HG03139 (cell line): ENCODE data around the gene PPP3R1.
"Not testable (repeated sequence)": the region's sequence is repeated elsewhere in the genome, so short reads cannot be mapped to it uniquely, and the experiment has no call there.

Source experiments
- ATAC-seq: cut with Tn5 transposase; IDR thresholded peaks from one replicate; pipeline ENCODE4 v1.9.1; 2021; ENCODE audit not compliant: unreplicated experiment

PPP3R1 gene

GRCh38 chr2:68190991-68191731, 61.2 kb downstream of the PPP3R1 start:
- no peak for ATAC-seq

DNA sequence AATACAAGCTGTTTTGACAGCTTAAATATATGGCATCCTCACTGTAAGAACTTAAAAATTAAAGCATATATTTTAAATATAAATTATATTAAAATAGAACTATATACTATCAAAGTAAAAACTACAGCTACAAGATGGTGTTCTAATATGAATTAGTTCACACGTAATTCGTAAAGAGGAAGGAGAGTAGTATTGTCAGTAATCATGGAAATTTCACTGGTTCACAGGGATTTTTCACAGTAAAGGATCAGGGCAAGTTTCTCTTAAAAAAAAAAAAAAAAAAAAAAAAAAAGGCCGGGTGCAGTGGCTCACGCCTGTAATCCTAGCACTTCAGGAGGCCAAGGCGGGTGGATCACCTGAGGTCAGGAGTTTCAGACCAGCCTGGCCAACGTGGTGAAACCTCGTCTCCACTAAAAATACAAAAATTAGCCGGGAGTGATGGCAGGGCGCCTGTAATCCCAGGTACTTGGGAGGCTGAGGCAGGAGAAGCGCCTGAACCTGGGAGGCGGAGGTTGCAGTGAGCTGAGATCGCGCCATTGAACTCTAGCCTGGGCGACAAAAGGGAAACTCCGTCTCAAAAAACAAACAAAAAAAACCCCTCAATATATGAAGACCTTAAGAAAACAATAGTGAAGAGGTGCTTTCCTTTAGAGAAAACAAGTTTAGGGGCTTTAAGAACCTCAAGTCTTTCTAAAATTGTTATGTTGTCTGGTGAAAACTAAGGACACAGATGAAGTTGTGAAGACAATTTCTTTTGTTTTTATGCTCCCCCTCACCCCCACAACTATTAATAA, 62.1 kb downstream of the PPP3R1 start:
- no peak for ATAC-seq

DNA sequence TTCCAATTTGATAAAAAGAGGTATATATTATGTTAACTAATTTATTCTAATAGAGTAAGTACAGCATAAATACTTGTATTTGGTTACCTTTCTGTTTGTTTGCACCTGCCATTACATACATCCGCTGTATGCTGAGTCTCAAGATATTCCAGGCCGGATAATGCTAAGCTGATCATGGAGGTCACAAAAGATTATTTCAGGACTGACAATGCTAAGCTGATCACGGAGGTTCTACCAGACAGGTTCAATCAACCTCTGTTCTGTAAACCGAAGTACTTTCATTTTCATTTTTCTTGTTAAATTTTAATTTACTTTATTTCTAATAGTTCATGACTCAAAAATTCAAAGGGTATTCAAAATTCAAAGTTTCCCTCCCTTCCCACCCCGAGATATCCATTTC, 63.5 kb downstream of the PPP3R1 start:
- no peak for ATAC-seq

GRCh38 chr2:68187329-68187728, 65.0 kb downstream of the PPP3R1 start:
- ATAC-seq, result no peak

DNA sequence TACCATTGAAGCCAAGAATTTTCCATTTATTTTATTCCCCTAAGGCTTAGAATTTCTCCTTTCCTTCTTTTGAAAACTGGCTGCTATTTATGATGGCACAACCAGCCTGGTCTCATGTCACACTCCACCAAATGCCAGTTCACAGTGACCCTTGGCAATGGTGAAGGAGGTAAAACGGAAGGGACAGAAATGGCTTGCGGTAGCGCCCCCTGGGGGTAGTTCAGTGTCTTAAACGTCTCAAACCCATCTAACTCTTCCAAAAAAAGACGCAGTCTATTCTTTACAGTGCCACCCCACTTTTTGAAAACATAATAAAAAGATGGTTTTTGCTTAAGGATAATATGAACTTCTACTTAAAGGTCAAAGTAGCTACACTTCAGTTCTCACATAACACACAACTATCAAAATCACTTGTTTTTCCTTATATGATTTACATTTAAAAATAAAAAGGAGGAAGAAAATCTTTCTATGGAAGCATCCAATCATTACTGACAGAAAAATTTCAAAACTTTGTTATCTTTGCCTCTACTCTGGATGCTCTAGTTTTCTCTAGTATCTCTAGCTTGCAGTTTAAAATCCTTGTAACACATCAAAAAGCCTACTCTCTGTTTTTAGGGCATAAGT, 66.7 kb downstream of the PPP3R1 start:
- no peak for ATAC-seq

DNA sequence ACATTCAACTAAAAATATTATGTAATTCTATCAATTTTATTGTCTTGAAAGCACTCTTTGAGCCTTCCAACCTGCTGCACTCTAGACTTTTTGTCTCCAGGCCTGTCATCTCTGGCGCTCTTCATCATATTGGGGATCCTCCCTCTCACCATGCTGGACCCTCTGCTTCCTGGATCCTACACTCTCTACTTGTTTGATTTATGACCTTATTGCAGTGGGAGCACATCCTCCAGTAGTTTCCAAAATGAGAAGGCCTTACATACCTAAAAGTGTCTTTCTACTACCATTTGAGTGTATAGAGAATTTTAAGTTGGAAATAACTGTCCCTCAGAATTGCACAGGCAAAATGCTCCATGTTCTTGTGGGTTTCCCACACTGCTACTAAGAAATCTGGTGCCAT, 69.4 kb downstream of the PPP3R1 start:
- ATAC-seq, result no peak

DNA sequence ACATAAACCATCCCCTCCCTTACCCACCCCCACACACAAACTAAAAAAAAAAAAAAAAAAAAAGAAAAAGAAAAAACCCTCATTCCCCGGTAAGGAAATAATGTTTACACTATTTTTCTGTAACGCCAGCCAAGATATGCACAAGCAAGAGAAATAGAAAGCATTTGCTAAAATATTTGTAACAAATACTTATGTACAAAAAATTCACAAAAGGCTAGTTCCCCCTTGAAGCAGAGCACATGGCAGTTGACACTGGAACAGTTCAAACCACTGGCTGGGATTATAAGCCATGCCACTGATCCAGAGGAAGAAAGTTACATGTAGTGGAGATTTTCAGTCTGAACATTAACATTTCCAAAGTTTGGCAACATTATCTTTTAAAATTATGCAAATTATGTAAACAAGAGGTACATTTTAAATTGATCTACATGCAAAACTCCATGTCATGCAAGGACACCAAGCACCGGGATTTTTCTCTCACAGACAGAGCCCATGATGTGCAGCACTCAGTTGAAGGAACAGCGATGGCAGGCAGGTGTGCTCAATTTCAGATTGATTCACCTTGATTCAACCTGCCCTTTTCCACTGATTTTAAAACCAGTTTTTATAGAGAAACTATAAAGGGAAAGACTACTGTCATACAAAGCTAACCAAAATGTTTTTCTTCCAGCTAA, 73.2 kb downstream of the PPP3R1 start:
- ATAC-seq, result no peak

GRCh38 chr2:68178432-68178831, 73.9 kb downstream of the PPP3R1 start:
- no peak for ATAC-seq

DNA sequence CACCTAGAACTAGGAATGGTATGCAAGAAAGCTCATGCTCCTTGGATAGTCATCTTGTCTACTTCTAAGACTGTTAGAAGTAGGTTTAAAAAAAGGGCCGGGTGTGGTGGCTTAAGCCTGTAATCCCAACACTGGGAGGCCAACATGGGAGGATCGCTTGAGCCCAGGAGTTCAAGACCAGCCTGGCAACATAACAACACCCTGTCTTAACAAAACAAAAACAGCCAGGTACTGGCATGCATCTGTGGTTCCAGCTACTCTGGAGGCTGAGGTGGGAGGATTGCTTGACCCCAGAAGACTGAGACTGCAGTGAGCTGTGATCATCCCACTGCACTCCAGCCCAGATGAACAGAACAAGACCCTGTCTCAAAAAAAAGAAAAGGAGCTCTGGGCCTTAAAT, 74.8 kb downstream of the PPP3R1 start:
- no peak for ATAC-seq

DNA sequence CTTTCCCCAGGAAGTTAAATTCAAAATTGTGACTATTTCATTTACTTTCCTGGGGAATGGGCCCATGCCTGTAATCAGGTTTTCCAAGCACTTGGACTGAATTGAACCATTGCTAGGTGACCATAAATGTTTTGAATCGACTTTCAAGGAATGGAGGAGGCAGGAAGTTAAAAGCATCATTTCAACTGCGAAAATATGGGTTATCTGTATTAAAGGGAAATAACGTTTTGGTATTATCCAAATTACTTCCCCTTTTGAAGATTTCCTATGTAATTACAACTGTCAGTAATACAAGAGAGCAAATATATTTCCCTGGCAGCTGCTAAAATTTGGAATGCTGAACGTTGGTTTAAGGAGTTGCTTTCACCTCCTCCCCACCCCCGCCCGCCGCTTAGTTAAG, 75.7 kb downstream of the PPP3R1 start:
- no peak for ATAC-seq

- not testable (repeated sequence) for ATAC-seq
Observed at GRCh38 chr2:68175210-68175609, 77.1 kb downstream of the PPP3R1 start.

DNA sequence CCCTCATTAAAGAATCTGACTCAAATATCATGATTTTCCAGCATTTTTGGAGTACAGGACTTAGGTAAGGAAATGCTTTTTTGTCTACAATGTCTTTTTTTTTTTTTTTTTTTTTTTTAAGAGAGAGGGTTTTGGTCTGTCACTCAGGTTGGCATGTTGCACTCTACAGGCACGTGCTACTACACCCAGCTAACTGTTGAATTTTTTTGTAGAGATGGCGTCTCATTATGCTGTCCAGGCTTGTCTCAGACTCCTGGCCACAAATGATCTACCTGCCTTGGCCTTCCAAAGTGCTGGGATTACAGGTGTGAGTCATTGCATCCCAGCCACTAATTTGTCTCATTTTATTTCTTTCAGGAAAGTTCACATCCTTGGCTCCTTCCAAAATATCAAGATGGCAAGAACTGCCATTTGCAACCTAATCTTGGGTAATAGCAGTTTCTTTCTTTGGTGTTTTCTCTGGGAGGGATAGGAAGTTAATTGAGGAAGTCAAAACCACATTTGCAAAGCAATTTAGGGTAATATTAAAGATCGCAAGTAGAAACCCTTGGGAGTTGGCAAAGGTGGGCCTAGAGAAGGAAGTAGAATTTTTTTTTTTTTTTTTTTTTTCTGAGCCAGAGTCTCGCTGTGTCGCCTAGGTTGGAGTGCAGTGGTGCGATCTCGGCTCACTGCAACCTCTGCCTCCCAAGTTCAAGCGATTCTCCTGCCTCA, 79.2 kb downstream of the PPP3R1 start:
- ATAC-seq, result no peak

GRCh38 chr2:68172521-68172920, 79.8 kb downstream of the PPP3R1 start:
- ATAC-seq, result no peak

- ATAC-seq, result no peak
Observed at GRCh38 chr2:68171684-68172083, 80.6 kb downstream of the PPP3R1 start.

GRCh38 chr2:68171146-68171545, 81.2 kb downstream of the PPP3R1 start:
- ATAC-seq, result no peak

GRCh38 chr2:68169308-68169707, 83.0 kb downstream of the PPP3R1 start:
- no peak for ATAC-seq

GRCh38 chr2:68167186-68167585, 85.1 kb downstream of the PPP3R1 start:
- no peak for ATAC-seq

GRCh38 chr2:68163641-68164040, 88.7 kb downstream of the PPP3R1 start:
- ATAC-seq, result no peak

- no peak for ATAC-seq
Observed at GRCh38 chr2:68158134-68158447, 94.2 kb downstream of the PPP3R1 start.

GRCh38 chr2:68157402-68158133, 94.8 kb downstream of the PPP3R1 start, which contains the start of gene PNO1:
PNO1 (plus strand) TSS chr2:68157888; CDS start chr2:68157935, 47 bp downstream.
- peak; percentile 86 for ATAC-seq
